ENCODE data around the gene COPRS. TPM values are rescaled to one million over a fixed set of nuclear protein-coding genes. Genes with fewer than 3 reads are reported as not detected.

Gene COPRS
- total RNA-seq (1 to 10 TPM; 3.3 to 3.6 TPM), polyA plus RNA-seq (10 to 100 TPM; 12.1 to 13.2 TPM)

GRCh38 chr17:31858642-31859486, at the start of gene COPRS:
Gene COPRS (minus strand): TSS chr17:31859244. CDS start chr17:31859199, 45 bp downstream.
- Histone ChIP-seq H3K4me3 (ENCODE audit: low read length in 2 of 2) (peak within 1 kb of the TSS in 1 of 2 donors; percentile 65), H3K9me3 (ENCODE audit: control insufficient read depth in 1 of 2, low read length in 2 of 2) (no peaks in the 10 kb centered on the region), H3K27me3 (ENCODE audit: insufficient read depth, low read length) (no peaks in the 10 kb centered on the region), H3K36me3 (ENCODE audit: insufficient read depth, low read length) (no peaks in the 10 kb centered on the region), H3K4me1 (ENCODE audit: insufficient read depth, low read length) (peaks cover 14% of the 10 kb centered on the region), H3K27ac (ENCODE audit: low read depth, low read length) (peak within 1 kb of the TSS; percentile 26)
- Mint-ChIP-seq H3K4me3 (peak within 1 kb of the TSS; percentile 85 to 91 (median 87)), H3K36me3 (peaks cover 10 to 16% of the 10 kb centered on the region in 2 donors), H3K9me3 (no peaks in the 10 kb centered on the region), H3K27me3 (no peaks in the 10 kb centered on the region), H3K27ac (peak within 1 kb of the TSS; percentile 29 to 89 (median 79)), H3K4me1 (peaks cover 12 to 22% (median 14%) of the 10 kb centered on the region in 4 donors)
- ChIA-PET CTCF (ENCODE audit: partially characterized antibody) (interaction anchor here (0.9 kb wide), 1 partner anchor 422 kb away, joined by 3 read pairs; no protein-coding TSS in a partner anchor), POLR2A (ENCODE audit: partially characterized antibody) (interaction anchor here (1.2 kb wide), 1 partner anchor 42 kb away, joined by 4 read pairs; the partner anchor contains the start of gene UTP6)
- intact Hi-C loops (cut with micrococcal nuclease) = loop anchor here (1.0 to 5.0 kb wide), 2 partner anchors 42 to 372 kb away; partner anchors contain the start of gene UTP6
- peak; percentile 71 to 78 (median 74) for DNase-seq

- peaks cover 5% of the 10 kb centered on the region for H3K27me3 ChIP-seq (ENCODE audit: insufficient read depth, low read length)
- Mint-ChIP-seq H3K27ac (no peak overlapping the region), H3K4me1 (peaks cover 0 to 4% (median 0%) of the 10 kb centered on the region in 4 donors), H3K4me3 (no peak overlapping the region), H3K36me3 (no peaks in the 10 kb centered on the region), H3K9me3 (no peaks in the 10 kb centered on the region), H3K27me3 (peaks cover 3 to 14% of the 10 kb centered on the region in 2 donors)
- no peaks in the 10 kb centered on the region for H3K36me3 ChIP-seq (ENCODE audit: insufficient read depth, low read length)
- no peak overlapping the region for H3K27ac ChIP-seq (ENCODE audit: low read depth, low read length)
- no peaks in the 10 kb centered on the region for H3K4me1 ChIP-seq (ENCODE audit: insufficient read depth, low read length)
- intact Hi-C loops (cut with micrococcal nuclease) = no loop called here
- ChIA-PET CTCF (ENCODE audit: partially characterized antibody) (no interaction called here), POLR2A (ENCODE audit: partially characterized antibody) (interaction anchor here (0.7 kb wide), 1 partner anchor 28 kb away, joined by 3 read pairs; the partner anchor contains the start of gene SUZ12)
- no peaks in the 10 kb centered on the region for H3K9me3 ChIP-seq (ENCODE audit: control insufficient read depth in 1 of 2, low read length in 2 of 2)
- no peak for DNase-seq
- no peak overlapping the region for H3K4me3 ChIP-seq (ENCODE audit: low read length in 2 of 2)
Observed at GRCh38 chr17:31908386-31908785, 49.3 kb upstream of the COPRS start.

- Histone ChIP-seq H3K36me3 (ENCODE audit: insufficient read depth, low read length) (no peaks in the 10 kb centered on the region), H3K4me3 (ENCODE audit: low read length in 2 of 2) (no peak overlapping the region), H3K4me1 (ENCODE audit: insufficient read depth, low read length) (no peaks in the 10 kb centered on the region), H3K27ac (ENCODE audit: low read depth, low read length) (no peak overlapping the region), H3K9me3 (ENCODE audit: control insufficient read depth in 1 of 2, low read length in 2 of 2) (no peaks in the 10 kb centered on the region), H3K27me3 (ENCODE audit: insufficient read depth, low read length) (peaks cover 5% of the 10 kb centered on the region)
- peaks cover 3 to 13% of the 10 kb centered on the region in 2 donors for H3K27me3 Mint-ChIP-seq
- no peaks in the 10 kb centered on the region for H3K9me3 Mint-ChIP-seq
- H3K4me1 Mint-ChIP-seq = peaks cover 0 to 4% (median 1%) of the 10 kb centered on the region in 4 donors
- intact Hi-C loops (cut with micrococcal nuclease) = no loop called here
- no peaks in the 10 kb centered on the region for H3K36me3 Mint-ChIP-seq
- DNase-seq = peak in 2 of 5 donors; percentile 8 to 9
- H3K4me3 Mint-ChIP-seq = no peak overlapping the region
- H3K27ac Mint-ChIP-seq = no peak overlapping the region
- ChIA-PET POLR2A (ENCODE audit: partially characterized antibody) (interaction anchor here (0.7 kb wide), 1 partner anchor 29 kb away, joined by 3 read pairs; the partner anchor contains the start of gene SUZ12), CTCF (ENCODE audit: partially characterized antibody) (no interaction called here)
Observed at GRCh38 chr17:31907342-31907962, 48.4 kb upstream of the COPRS start.

- peaks cover 20% of the 10 kb centered on the region for H3K4me1 ChIP-seq (ENCODE audit: insufficient read depth, low read length)
- H3K27ac Mint-ChIP-seq = no peak overlapping the region
- intact Hi-C loops (cut with micrococcal nuclease) = no loop called here
- no peaks in the 10 kb centered on the region for H3K27me3 ChIP-seq (ENCODE audit: insufficient read depth, low read length)
- H3K4me1 Mint-ChIP-seq = peaks cover 0 to 5% (median 3%) of the 10 kb centered on the region in 4 donors
- no peak overlapping the region for H3K27ac ChIP-seq (ENCODE audit: low read depth, low read length)
- H3K9me3 Mint-ChIP-seq = no peaks in the 10 kb centered on the region
- no peaks in the 10 kb centered on the region for H3K9me3 ChIP-seq (ENCODE audit: control insufficient read depth in 1 of 2, low read length in 2 of 2)
- no peak for DNase-seq
- peak overlapping the region in 1 of 8 donors; percentile 54 for H3K4me3 Mint-ChIP-seq
- ChIA-PET POLR2A (ENCODE audit: partially characterized antibody) (interaction anchor here (1.2 kb wide), 1 partner anchor 13 kb away, joined by 3 read pairs; no protein-coding TSS in a partner anchor), CTCF (ENCODE audit: partially characterized antibody) (no interaction called here)
- peaks cover 12% of the 10 kb centered on the region for H3K36me3 ChIP-seq (ENCODE audit: insufficient read depth, low read length)
- H3K36me3 Mint-ChIP-seq = peaks cover 0 to 3% of the 10 kb centered on the region in 2 donors
- H3K27me3 Mint-ChIP-seq = peaks cover 0 to 4% of the 10 kb centered on the region in 2 donors
- no peak overlapping the region for H3K4me3 ChIP-seq (ENCODE audit: low read length in 2 of 2)
Observed at GRCh38 chr17:31903401-31903800, 44.4 kb upstream of the COPRS start.

- H3K4me1 ChIP-seq (ENCODE audit: insufficient read depth, low read length) = peaks cover 20% of the 10 kb centered on the region
- peaks cover 0 to 8% (median 6%) of the 10 kb centered on the region in 4 donors for H3K4me1 Mint-ChIP-seq
- H3K36me3 Mint-ChIP-seq = peaks cover 3 to 7% of the 10 kb centered on the region in 2 donors
- ChIA-PET POLR2A (ENCODE audit: partially characterized antibody) (interaction anchor here (0.8 to 1.2 kb wide), 2 partner anchors 12 to 34 kb away, joined by 3 read pairs; partner anchors contain the start of gene SUZ12), CTCF (ENCODE audit: partially characterized antibody) (interaction anchor here (0.7 to 2.4 kb wide), 2 partner anchors 14 to 236 kb away, joined by 3 to 6 read pairs; no protein-coding TSS in a partner anchor)
- no peak overlapping the region for H3K27ac Mint-ChIP-seq
- H3K27me3 Mint-ChIP-seq = peaks cover 0 to 4% of the 10 kb centered on the region in 2 donors
- H3K4me3 Mint-ChIP-seq = peak overlapping the region in 1 of 8 donors; percentile 28
- no peaks in the 10 kb centered on the region for H3K27me3 ChIP-seq (ENCODE audit: insufficient read depth, low read length)
- intact Hi-C loops (cut with micrococcal nuclease) = no loop called here
- H3K4me3 ChIP-seq (ENCODE audit: low read length in 2 of 2) = no peak overlapping the region
- DNase-seq = no peak
- H3K9me3 ChIP-seq (ENCODE audit: control insufficient read depth in 1 of 2, low read length in 2 of 2) = no peaks in the 10 kb centered on the region
- H3K36me3 ChIP-seq (ENCODE audit: insufficient read depth, low read length) = peaks cover 17% of the 10 kb centered on the region
- no peak overlapping the region for H3K27ac ChIP-seq (ENCODE audit: low read depth, low read length)
- no peaks in the 10 kb centered on the region for H3K9me3 Mint-ChIP-seq
Observed at GRCh38 chr17:31902693-31903092, 43.6 kb upstream of the COPRS start.

- Mint-ChIP-seq H3K36me3 (peaks cover 12 to 17% of the 10 kb centered on the region in 2 donors), H3K27me3 (no peaks in the 10 kb centered on the region), H3K9me3 (no peaks in the 10 kb centered on the region), H3K27ac (peak overlapping the region in 1 of 7 donors; percentile 55), H3K4me3 (no peak overlapping the region), H3K4me1 (peaks cover 0 to 9% (median 7%) of the 10 kb centered on the region in 4 donors)
- POLR2A ChIA-PET (ENCODE audit: partially characterized antibody) = interaction anchor here (0.8 to 1.4 kb wide), 9 partner anchors 14 to 977 kb away, joined by 3 to 5 read pairs (median 4); partner anchors contain the start of genes COPRS, LRRC37B, PSMD11 and RHOT1
- no peaks in the 10 kb centered on the region for H3K27me3 ChIP-seq (ENCODE audit: insufficient read depth, low read length)
- H3K4me1 ChIP-seq (ENCODE audit: insufficient read depth, low read length) = peaks cover 20% of the 10 kb centered on the region
- H3K36me3 ChIP-seq (ENCODE audit: insufficient read depth, low read length) = peaks cover 23% of the 10 kb centered on the region
- CTCF ChIA-PET (ENCODE audit: partially characterized antibody) = interaction anchor here (0.9 to 2.4 kb wide), 6 partner anchors 8 to 240 kb away, joined by 3 to 6 read pairs (median 4); no protein-coding TSS in a partner anchor
- peak overlapping the region; percentile 79 for H3K27ac ChIP-seq (ENCODE audit: low read depth, low read length)
- intact Hi-C loops (cut with micrococcal nuclease) = loop anchor here (1.0 kb wide), 2 partner anchors 36 to 42 kb away; partner anchors contain the start of genes COPRS and SUZ12
- DNase-seq = no peak
- no peaks in the 10 kb centered on the region for H3K9me3 ChIP-seq (ENCODE audit: control insufficient read depth in 1 of 2, low read length in 2 of 2)
- peak overlapping the region; percentile 54 to 99 for H3K4me3 ChIP-seq (ENCODE audit: low read length in 2 of 2)
Observed at GRCh38 chr17:31900877-31901276, 41.8 kb upstream of the COPRS start.

Data from CD4-positive, alpha-beta memory T cell (primary cell).